ENCODE measurements around the gene TMEM59L. TPM values are rescaled to one million over a fixed set of nuclear protein-coding genes. Genes with fewer than 3 reads are reported as not detected.

TMEM59L gene
- total RNA-seq, 1 donor from 2014 or later: 0.79 TPM

- TF ChIP-seq, protein P1, sequence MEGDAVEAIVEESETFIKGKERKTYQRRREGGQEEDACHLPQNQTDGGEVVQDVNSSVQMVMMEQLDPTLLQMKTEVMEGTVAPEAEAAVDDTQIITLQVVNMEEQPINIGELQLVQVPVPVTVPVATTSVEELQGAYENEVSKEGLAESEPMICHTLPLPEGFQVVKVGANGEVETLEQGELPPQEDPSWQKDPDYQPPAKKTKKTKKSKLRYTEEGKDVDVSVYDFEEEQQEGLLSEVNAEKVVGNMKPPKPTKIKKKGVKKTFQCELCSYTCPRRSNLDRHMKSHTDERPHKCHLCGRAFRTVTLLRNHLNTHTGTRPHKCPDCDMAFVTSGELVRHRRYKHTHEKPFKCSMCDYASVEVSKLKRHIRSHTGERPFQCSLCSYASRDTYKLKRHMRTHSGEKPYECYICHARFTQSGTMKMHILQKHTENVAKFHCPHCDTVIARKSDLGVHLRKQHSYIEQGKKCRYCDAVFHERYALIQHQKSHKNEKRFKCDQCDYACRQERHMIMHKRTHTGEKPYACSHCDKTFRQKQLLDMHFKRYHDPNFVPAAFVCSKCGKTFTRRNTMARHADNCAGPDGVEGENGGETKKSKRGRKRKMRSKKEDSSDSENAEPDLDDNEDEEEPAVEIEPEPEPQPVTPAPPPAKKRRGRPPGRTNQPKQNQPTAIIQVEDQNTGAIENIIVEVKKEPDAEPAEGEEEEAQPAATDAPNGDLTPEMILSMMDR (IDR thresholded peaks at IDR 0.05; ENCODE audit: insufficient read depth, low read length, severe bottlenecking): no peak
- DNase-seq (ENCODE audit: low read depth): no peak
- no peak for FAIRE-seq
- no peaks in the 10 kb centered on the region for H3K36me3 ChIP-seq (ENCODE audit: control insufficient read depth, insufficient read depth, low read length)
- peaks cover 40% of the 10 kb centered on the region for H3K27me3 ChIP-seq (ENCODE audit: control insufficient read depth, insufficient read depth, low read length)
- no peak overlapping the region for H3K4me3 ChIP-seq (ENCODE audit: low read depth, low read length)
These were observed 1.9 kb upstream of the TMEM59L start for GRCh38 chr19:18610556-18611326.

GRCh38 chr19:18611327-18612050 is 1.2 kb upstream of the TMEM59L start:
- FAIRE-seq (no peak), DNase-seq (ENCODE audit: low read depth) (no peak)
- TF ChIP-seq, protein P1 (IDR thresholded peaks at IDR 0.05; ENCODE audit: insufficient read depth, low read length, severe bottlenecking): no peak
- H3K36me3 ChIP-seq (ENCODE audit: control insufficient read depth, insufficient read depth, low read length): no peaks in the 10 kb centered on the region
- H3K27me3 ChIP-seq (ENCODE audit: control insufficient read depth, insufficient read depth, low read length): peaks cover 40% of the 10 kb centered on the region
- H3K4me3 ChIP-seq (ENCODE audit: low read depth, low read length): no peak overlapping the region

DNA sequence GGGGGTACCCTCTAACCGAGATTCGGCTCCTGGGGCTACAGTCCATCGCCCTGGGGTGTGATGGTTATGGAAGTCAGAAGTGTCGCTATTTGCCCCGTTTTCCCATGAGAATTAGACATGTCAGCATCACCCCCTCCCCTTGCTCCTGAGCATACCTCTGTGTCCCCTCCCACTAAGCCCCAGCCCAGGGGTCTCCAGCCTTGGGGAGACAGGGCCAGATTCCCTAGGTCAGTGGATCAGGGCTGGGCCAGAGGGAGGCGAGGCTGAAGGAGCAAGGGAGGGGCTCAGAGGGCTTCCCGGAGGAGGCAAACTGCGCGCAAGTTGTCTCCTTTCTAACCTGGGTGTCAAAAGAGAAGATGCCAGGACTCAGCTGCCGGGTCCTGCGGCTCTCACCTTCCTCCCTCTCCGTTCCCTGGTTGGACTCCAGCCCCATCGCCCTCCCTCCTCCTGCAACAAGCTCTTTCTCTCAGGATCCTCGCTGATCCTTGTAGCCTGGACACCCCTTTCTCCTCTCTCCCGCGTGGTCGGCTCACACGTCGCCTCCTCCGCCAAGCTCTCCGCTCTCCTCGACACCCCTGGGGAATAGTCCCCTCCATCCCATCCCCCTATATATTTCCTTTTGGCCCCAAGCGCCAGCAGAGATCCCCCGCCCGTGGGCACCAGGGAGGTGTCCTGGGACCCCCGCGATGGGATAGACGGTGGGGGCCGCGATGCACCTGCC is 459 bp upstream of the TMEM59L start:
- TF ChIP-seq, protein P1 (IDR thresholded peaks at IDR 0.05; ENCODE audit: insufficient read depth, low read length, severe bottlenecking): no peak
- FAIRE-seq: no peak
- H3K27me3 ChIP-seq (ENCODE audit: control insufficient read depth, insufficient read depth, low read length): peaks cover 40% of the 10 kb centered on the region

DNA sequence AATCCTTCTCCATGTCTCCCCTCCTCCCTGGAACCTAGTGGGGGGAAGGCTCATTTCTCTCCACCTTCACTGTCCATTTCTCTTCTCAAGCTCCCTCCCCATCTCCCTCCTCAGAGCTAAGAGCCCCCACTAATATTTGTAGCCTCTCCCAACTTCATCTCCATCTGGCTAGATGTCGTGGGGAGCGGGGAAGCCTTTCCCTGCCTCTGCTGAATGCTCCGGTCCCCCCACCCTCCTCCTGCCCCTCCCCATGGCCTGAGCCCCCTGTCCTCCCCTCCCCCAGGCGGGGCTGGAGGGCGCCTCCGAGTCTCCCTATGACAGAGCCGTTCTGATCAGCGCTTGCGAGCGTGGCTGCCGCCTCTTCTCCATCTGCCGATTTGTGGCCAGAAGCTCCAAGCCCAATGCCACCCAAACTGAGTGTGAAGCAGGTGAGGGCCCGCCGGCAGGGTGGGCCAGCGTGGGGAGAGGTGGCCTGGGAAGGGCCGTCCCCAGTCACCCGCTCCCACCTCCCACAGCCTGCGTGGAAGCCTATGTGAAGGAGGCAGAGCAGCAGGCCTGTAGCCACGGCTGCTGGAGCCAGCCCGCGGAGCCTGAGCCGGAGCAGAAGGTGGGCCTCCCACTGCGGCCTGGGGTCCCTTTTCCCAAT is 1.0 kb downstream of the TMEM59L start:
- Histone ChIP-seq H3K4me3 (ENCODE audit: low read depth, low read length) (no peak overlapping the region), H3K36me3 (ENCODE audit: control insufficient read depth, insufficient read depth, low read length) (no peaks in the 10 kb centered on the region), H3K27me3 (ENCODE audit: control insufficient read depth, insufficient read depth, low read length) (peaks cover 30% of the 10 kb centered on the region)
- TF ChIP-seq, protein P1 (IDR thresholded peaks at IDR 0.05; ENCODE audit: insufficient read depth, low read length, severe bottlenecking): no peak
- FAIRE-seq: no peak
- no peak for DNase-seq (ENCODE audit: low read depth)

More for the DNA sequence above, 459 bp upstream of the TMEM59L start:
- DNase-seq (ENCODE audit: low read depth): no peak
- no peaks in the 10 kb centered on the region for H3K36me3 ChIP-seq (ENCODE audit: control insufficient read depth, insufficient read depth, low read length)
- no peak overlapping the region for H3K4me3 ChIP-seq (ENCODE audit: low read depth, low read length)

DNA sequence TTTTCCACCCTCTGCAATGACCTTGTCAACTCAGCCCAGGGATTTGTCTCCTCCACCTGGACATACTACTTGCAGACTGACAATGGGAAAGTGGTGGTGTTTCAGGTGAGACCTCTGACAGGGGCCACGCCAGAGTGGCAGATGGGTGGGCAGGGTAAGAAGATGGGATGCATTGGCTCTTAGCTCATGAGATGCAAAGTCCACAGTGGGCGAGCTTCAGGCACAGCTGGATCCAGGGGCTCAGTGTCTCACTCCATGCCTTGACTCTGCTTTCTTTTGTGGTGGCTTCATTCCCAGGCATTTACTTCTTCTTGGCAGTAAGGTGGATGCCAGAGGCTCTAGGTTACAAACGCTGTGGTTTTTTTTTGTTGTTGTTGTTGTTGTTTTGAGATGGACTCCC is 3.4 kb downstream of the TMEM59L start:
- DNase-seq (ENCODE audit: low read depth) (no peak), FAIRE-seq (no peak)
- Histone ChIP-seq H3K27me3 (ENCODE audit: control insufficient read depth, insufficient read depth, low read length) (peaks cover 19% of the 10 kb centered on the region), H3K36me3 (ENCODE audit: control insufficient read depth, insufficient read depth, low read length) (no peaks in the 10 kb centered on the region), H3K4me3 (ENCODE audit: low read depth, low read length) (no peak overlapping the region)
- TF ChIP-seq, protein P1 (IDR thresholded peaks at IDR 0.05; ENCODE audit: insufficient read depth, low read length, severe bottlenecking): no peak
